HFFc6 (cell line): ENCODE measurements around the gene AP4S1. TPM values are rescaled to one million over a fixed set of nuclear protein-coding genes. Genes with fewer than 3 reads are reported as not detected.

ENCODE experiments used
- DNase-seq: peaks from one replicate; pipeline ENCODE4 v3.0.0-alpha.2; 2018
- H3K27ac Mint-ChIP-seq: 2 replicates; pipeline ENCODE4 v1.8.0; 2020; ENCODE audit warnings: mild to moderate bottlenecking, mixed read lengths
- H3K27me3 Mint-ChIP-seq: 2 replicates; pipeline ENCODE4 v1.8.0; 2021; ENCODE audit warnings: mild to moderate bottlenecking, moderate library complexity, mixed read lengths; ENCODE audit not compliant: insufficient read depth
- H3K36me3 Mint-ChIP-seq: 2 replicates; pipeline ENCODE4 v1.8.0; 2021; ENCODE audit warnings: low read depth, mixed read lengths
- H3K4me1 Mint-ChIP-seq: 2 replicates; pipeline ENCODE4 v1.8.0; 2020; ENCODE audit warnings: low read depth, mixed read lengths
- H3K4me3 Mint-ChIP-seq: 2 replicates; pipeline ENCODE4 v1.8.0; 2020; ENCODE audit warnings: mild to moderate bottlenecking, moderate library complexity, mixed read lengths
- H3K9me3 Mint-ChIP-seq: 2 replicates; pipeline ENCODE4 v1.8.0; 2020; ENCODE audit warnings: mild to moderate bottlenecking, mixed read lengths
- total RNA-seq, 6 experiments: library from RNA; stranded (reverse); fragmentation: NEBNext Ultra II Directional; extraction: Animal tissue kit (Norgen Biotek cat#: 25700); gene quantifications; 2 replicates in 1 of 6; 3 replicates in 5 of 6; pipeline ENCODE4 v1.2.3, GENCODE V29; 2021
- TF ChIP-seq, protein P1 (sequence below): fragments of 200-600 bp; sonication (generic); IDR thresholded peaks from 2 replicates; pipeline ENCODE4 v1.5.0; 2021; ENCODE audit warnings: antibody characterized with exemption, mild to moderate bottlenecking

Gene AP4S1
- total RNA-seq, 6 experiments from 2014 or later: 6.5 to 10.0 (median 7.5) TPM

DNA sequence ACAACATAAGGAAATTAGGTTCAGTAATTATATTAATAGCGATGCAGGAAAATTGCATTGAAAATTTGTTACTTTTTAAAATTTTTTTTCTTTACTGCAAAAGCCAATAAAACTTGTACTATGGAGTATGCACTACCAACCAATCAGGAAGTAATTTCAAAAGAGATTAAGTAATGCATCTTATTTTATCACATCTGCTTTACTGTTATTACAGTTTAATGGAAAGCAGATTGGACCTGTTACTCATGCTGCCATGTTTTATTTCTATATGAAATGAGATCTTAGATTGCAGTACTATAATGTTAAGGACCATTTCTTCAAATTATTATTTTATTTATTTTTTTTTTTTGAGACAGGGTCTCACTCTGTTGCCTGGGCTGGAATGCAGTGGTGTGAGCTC is 2.4 kb downstream of the AP4S1 start:
- peak overlapping the region; percentile 92 for H3K4me3 Mint-ChIP-seq
- H3K36me3 Mint-ChIP-seq: peaks cover 7% of the 10 kb centered on the region
- no peak overlapping the region for H3K27ac Mint-ChIP-seq

DNA sequence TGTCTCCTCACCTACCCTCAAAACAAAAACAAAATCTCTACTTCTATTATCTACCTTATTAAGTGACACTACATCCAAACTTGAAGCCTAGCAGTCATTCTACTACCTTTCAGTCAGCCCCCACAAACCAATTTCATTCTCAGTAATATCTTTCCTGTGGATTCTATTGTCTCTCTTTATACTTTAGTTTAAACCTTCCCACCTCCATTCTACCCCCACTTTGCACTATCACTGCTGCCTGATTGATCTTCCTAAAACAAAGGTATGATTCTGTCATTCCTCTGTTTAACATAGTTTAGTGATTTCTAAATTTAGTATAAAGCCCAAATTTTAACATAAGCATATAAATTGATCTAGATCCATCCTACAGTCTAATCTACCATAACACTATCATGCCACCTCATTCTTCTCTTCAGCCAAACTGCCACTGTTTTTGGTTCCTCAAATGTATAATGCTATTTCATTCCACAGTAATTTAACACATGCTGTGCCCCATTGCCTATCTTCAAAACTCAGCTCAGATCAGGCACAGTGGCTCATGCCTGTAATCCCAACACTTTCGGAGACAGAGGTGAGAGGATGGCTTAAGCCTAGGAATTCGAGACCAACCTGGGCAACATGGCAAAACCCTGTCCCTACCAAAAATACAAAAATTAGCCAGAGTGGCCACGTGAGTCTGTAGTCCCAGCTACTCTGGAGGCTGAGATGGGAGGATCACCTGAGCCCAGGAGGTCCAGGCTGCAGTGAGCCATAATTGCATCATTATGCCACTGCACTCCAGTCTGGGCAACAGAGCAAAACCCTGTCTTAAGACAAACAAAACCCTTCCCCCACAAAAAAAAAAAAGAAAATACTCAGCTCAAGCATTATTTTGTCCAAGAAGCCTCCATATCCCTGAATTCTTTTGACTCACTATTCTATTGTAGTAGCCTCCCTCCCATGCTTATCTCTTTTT is 3.8 kb downstream of the AP4S1 start:
- TF ChIP-seq, protein P1, sequence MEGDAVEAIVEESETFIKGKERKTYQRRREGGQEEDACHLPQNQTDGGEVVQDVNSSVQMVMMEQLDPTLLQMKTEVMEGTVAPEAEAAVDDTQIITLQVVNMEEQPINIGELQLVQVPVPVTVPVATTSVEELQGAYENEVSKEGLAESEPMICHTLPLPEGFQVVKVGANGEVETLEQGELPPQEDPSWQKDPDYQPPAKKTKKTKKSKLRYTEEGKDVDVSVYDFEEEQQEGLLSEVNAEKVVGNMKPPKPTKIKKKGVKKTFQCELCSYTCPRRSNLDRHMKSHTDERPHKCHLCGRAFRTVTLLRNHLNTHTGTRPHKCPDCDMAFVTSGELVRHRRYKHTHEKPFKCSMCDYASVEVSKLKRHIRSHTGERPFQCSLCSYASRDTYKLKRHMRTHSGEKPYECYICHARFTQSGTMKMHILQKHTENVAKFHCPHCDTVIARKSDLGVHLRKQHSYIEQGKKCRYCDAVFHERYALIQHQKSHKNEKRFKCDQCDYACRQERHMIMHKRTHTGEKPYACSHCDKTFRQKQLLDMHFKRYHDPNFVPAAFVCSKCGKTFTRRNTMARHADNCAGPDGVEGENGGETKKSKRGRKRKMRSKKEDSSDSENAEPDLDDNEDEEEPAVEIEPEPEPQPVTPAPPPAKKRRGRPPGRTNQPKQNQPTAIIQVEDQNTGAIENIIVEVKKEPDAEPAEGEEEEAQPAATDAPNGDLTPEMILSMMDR: no peak
- no peak overlapping the region for H3K4me3 Mint-ChIP-seq
- no peak overlapping the region for H3K27ac Mint-ChIP-seq
- H3K9me3 Mint-ChIP-seq: no peaks in the 10 kb centered on the region
- H3K4me1 Mint-ChIP-seq: peaks cover 51% of the 10 kb centered on the region
- no peak for DNase-seq
- H3K36me3 Mint-ChIP-seq: peaks cover 7% of the 10 kb centered on the region
- no peaks in the 10 kb centered on the region; the same call in 1 of the 2 replicates for H3K27me3 Mint-ChIP-seq

More for the DNA sequence above, 2.4 kb downstream of the AP4S1 start:
- peaks cover 51% of the 10 kb centered on the region for H3K4me1 Mint-ChIP-seq
- H3K27me3 Mint-ChIP-seq: no peaks in the 10 kb centered on the region; the same call in 1 of the 2 replicates
- no peak for DNase-seq
- no peaks in the 10 kb centered on the region for H3K9me3 Mint-ChIP-seq
- TF ChIP-seq, protein P1: no peak

DNA sequence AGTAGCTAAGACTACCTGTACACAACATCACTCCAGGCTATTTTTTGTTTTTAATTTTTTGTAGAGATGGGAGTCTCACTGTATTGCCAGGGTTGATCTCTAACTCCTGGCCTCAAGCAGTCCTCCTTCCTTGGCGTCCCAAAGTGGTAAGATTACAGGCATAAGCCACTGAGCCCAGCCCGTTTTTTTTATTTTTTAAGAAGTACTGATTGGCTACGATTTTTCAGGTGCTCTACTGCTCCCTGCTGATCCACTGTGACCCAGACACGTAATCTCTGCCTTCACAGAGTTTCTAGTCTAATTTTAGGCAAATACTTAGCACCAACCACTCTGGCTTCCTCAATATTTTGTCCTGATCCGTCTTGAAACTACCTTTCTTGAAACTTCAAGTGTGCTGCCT is 5.0 kb downstream of the AP4S1 start:
- Mint-ChIP-seq H3K27me3 (no peaks in the 10 kb centered on the region; the same call in 1 of the 2 replicates), H3K36me3 (no peaks in the 10 kb centered on the region), H3K4me3 (no peak overlapping the region), H3K4me1 (peaks cover 44% of the 10 kb centered on the region), H3K9me3 (no peaks in the 10 kb centered on the region), H3K27ac (no peak overlapping the region)
- TF ChIP-seq, protein P1: no peak
- DNase-seq: no peak

DNA sequence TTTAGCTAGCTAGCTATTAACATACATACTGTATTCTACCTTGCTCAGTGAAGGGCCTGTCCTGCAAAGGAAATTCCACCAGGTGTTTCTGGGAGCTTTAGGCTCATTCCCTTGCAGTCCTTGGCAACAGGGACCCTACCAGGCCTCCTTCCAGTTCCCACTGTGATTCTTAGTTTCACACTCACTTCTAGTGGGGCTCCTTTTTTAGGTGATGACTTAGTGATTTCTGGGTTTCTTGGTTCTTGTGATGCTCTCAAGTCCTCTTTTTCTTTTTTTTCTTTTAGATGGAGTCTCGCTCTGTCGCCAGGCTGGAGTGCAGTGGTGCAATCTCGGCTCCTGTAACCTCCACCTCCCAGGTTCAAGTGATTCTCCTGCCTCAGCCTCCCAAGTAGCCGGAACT is 11.1 kb downstream of the AP4S1 start:
- Mint-ChIP-seq H3K4me3 (no peak overlapping the region), H3K27me3 (no peaks in the 10 kb centered on the region), H3K4me1 (peaks cover 31% of the 10 kb centered on the region), H3K27ac (no peak overlapping the region), H3K9me3 (no peaks in the 10 kb centered on the region), H3K36me3 (no peaks in the 10 kb centered on the region)
- DNase-seq: no peak
- TF ChIP-seq, protein P1: no peak

DNA sequence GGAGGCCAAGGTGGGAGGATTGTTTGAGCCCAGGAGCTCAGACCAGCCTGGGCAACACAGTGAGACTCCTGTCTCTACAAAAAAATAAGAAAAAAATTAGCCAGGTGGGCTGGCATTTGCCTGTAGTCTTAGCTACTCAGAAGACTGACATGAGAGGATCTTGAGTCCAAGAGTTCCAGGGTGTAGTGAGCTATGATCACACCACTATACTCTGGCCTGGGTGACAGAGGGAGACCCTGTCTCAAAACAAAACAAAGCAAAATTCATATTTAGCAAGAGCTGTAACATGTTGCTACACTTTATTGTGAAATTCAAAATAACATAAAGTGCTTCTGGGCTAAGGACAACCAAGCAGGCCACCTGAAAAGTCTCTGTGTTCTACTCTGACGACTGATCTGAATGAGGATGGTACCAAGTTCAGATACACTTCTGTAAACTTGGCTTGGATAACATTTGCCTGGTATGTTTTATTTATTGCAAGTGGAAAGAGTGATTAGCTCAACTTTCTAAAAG is 12.3 kb downstream of the AP4S1 start:
- Mint-ChIP-seq H3K27me3 (no peaks in the 10 kb centered on the region), H3K4me3 (no peak overlapping the region), H3K4me1 (peaks cover 23% of the 10 kb centered on the region), H3K9me3 (no peaks in the 10 kb centered on the region), H3K27ac (no peak overlapping the region), H3K36me3 (no peaks in the 10 kb centered on the region)
- TF ChIP-seq, protein P1: no peak
- DNase-seq: no peak
